ENCODE data around the gene C2.

DNA sequence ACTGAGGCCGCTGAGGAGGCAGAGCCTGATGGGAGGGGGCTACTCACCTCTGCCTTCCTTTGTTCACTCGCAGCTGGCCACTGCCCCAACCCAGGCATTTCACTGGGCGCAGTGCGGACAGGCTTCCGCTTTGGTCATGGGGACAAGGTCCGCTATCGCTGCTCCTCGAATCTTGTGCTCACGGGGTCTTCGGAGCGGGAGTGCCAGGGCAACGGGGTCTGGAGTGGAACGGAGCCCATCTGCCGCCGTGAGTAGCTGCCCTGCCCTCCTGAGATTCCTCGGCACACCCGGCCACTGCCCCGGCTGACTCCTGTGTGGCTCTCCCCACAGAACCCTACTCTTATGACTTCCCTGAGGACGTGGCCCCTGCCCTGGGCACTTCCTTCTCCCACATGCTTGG is 6.0 kb downstream of the C2 start:
- TF ChIP-seq, protein P1, sequence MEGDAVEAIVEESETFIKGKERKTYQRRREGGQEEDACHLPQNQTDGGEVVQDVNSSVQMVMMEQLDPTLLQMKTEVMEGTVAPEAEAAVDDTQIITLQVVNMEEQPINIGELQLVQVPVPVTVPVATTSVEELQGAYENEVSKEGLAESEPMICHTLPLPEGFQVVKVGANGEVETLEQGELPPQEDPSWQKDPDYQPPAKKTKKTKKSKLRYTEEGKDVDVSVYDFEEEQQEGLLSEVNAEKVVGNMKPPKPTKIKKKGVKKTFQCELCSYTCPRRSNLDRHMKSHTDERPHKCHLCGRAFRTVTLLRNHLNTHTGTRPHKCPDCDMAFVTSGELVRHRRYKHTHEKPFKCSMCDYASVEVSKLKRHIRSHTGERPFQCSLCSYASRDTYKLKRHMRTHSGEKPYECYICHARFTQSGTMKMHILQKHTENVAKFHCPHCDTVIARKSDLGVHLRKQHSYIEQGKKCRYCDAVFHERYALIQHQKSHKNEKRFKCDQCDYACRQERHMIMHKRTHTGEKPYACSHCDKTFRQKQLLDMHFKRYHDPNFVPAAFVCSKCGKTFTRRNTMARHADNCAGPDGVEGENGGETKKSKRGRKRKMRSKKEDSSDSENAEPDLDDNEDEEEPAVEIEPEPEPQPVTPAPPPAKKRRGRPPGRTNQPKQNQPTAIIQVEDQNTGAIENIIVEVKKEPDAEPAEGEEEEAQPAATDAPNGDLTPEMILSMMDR (IDR thresholded peaks at IDR 0.05 in 8 of 11, conservative IDR thresholded peaks at IDR 0.05 in 3 of 11) = no peak
- no peak for TF ChIP-seq POLR2AphosphoS5 (IDR thresholded peaks at IDR 0.05)
